OCI-LY3 (cell line): Measurements from ENCODE around the gene HSPA12A.

Experiments
- H2AFZ ChIP-seq: fragments of 200-600, 300-600 bp; shearing (Covaris generic); 2 replicates; pipeline ENCODE4 v1.6.0; 2014; ENCODE audit warnings: antibody characterized with exemption, low read depth, low read length
- H3K27ac ChIP-seq: fragments of 200-600, 300-600 bp; sonication (generic); 2 replicates; pipeline ENCODE4 v1.5.1; 2014; ENCODE audit warnings: mild to moderate bottlenecking, low read length, moderate library complexity, mixed read lengths
- H3K27me3 ChIP-seq: fragments of 200-600, 300-600 bp; sonication (generic); 2 replicates; pipeline ENCODE4 v1.6.1; 2014; ENCODE audit warnings: low read depth, low read length, mixed read lengths
- H3K36me3 ChIP-seq: fragments of 200-600, 300-600 bp; sonication (generic); replicated peaks from 2 replicates; pipeline ENCODE3; 2014; ENCODE audit warnings: low read depth, low read length, mixed read lengths
- H3K4me1 ChIP-seq: fragments of 300-600, 200-600 bp; sonication (generic); 2 replicates; pipeline ENCODE4 v1.6.1; 2014; ENCODE audit warnings: low read length, mixed read lengths
- H3K4me2 ChIP-seq: fragments of 200-600, 300-600 bp; sonication (generic); 2 replicates; pipeline ENCODE4 v1.6.1; 2014; ENCODE audit warnings: low read length, mixed read lengths
- H3K4me3 ChIP-seq: fragments of 300-600, 200-600 bp; sonication (generic); 2 replicates; pipeline ENCODE4 v1.5.1; 2014; ENCODE audit warnings: antibody characterized with exemption, mild to moderate bottlenecking, low read length, moderate library complexity
- H3K79me2 ChIP-seq: fragments of 300-600, 200-600 bp; shearing (Covaris generic); 2 replicates; pipeline ENCODE4 v1.6.1; 2014; ENCODE audit warnings: mild to moderate bottlenecking, low read length, mixed read lengths
- H3K9ac ChIP-seq: fragments of 300-600, 200-600 bp; shearing (Covaris generic); 2 replicates; pipeline ENCODE4 v1.6.0; 2014; ENCODE audit warnings: mild to moderate bottlenecking, low read length, moderate library complexity
- H3K9me3 ChIP-seq: fragments of 200-600, 300-600 bp; shearing (Covaris generic); 2 replicates; pipeline ENCODE4 v1.6.1; 2014; ENCODE audit warnings: low read length, mixed read lengths; ENCODE audit not compliant: insufficient read depth
- H4K20me1 ChIP-seq: fragments of 200-600, 300-600 bp; sonication (generic); 2 replicates; pipeline ENCODE4 v1.6.1; 2016; ENCODE audit warnings: low read length, mixed read lengths; ENCODE audit not compliant: insufficient read depth
- CTCF ChIP-seq: fragments of 200-600, 300-600 bp; sonication (generic); IDR thresholded peaks from 2 replicates; pipeline ENCODE4 v1.5.1; 2014; ENCODE audit warnings: antibody characterized with exemption, low read length, low read depth
- EZH2phosphoT487 ChIP-seq: fragments of 200-600 bp; shearing (Covaris generic); IDR thresholded peaks from 2 replicates; pipeline ENCODE4 v1.6.1; 2018; ENCODE audit warnings: antibody characterized with exemption, mixed run types, low read depth

The HSPA12A gene

DNA sequence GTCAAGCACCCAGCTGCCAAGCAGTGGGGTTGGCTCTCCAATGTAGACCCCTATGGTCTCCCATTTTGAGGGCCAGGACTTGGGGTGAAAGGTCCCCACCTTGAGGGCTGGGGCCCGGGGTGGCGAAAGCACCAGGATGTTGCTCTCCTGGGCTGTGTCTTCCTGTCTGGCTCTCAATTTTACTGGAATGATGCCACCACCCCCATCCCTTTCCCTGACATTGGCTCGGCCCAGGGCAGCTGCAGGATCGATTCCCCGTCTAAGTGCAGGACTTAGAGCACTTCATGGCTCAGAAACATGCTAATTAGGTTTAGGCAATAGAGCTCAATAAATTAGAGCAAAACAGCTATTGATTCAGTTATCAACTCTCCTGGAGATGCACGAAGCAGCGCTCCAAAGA lies 27.0 kb upstream of the HSPA12A start:
- no peaks in the 10 kb centered on the region for H3K36me3 ChIP-seq
- H3K4me1 ChIP-seq, result no peaks in the 10 kb centered on the region
- no peak overlapping the region for H3K4me3 ChIP-seq
- no peaks in the 10 kb centered on the region for H3K79me2 ChIP-seq
- H4K20me1 ChIP-seq, result no peaks in the 10 kb centered on the region
- H3K9me3 ChIP-seq, result no peaks in the 10 kb centered on the region
- TF ChIP-seq EZH2phosphoT487 (no peak), CTCF (no peak)
- no peak overlapping the region for H3K9ac ChIP-seq
- no peak overlapping the region for H3K4me2 ChIP-seq
- H3K27me3 ChIP-seq, result no peaks in the 10 kb centered on the region
- H2AFZ ChIP-seq, result no peak overlapping the region
- H3K27ac ChIP-seq, result no peak overlapping the region

- H3K27me3 ChIP-seq, result no peaks in the 10 kb centered on the region
- no peak overlapping the region for H3K4me3 ChIP-seq
- no peak overlapping the region for H3K4me2 ChIP-seq
- H2AFZ ChIP-seq, result no peak overlapping the region
- H3K79me2 ChIP-seq, result no peaks in the 10 kb centered on the region
- TF ChIP-seq EZH2phosphoT487 (no peak), CTCF (no peak)
- H3K9ac ChIP-seq, result no peak overlapping the region
- H3K27ac ChIP-seq, result no peak overlapping the region
- H3K36me3 ChIP-seq, result no peaks in the 10 kb centered on the region
- no peaks in the 10 kb centered on the region for H4K20me1 ChIP-seq
- H3K4me1 ChIP-seq, result no peaks in the 10 kb centered on the region
- H3K9me3 ChIP-seq, result no peaks in the 10 kb centered on the region
Observed at GRCh38 chr10:116768786-116769185, 26.4 kb upstream of the HSPA12A start.

GRCh38 chr10:116766837-116767634 lies 24.7 kb upstream of the HSPA12A start:
- no peaks in the 10 kb centered on the region for H4K20me1 ChIP-seq
- no peaks in the 10 kb centered on the region for H3K4me1 ChIP-seq
- no peaks in the 10 kb centered on the region for H3K27me3 ChIP-seq
- no peaks in the 10 kb centered on the region for H3K36me3 ChIP-seq
- no peak overlapping the region for H3K4me2 ChIP-seq
- TF ChIP-seq CTCF, result no peak
- no peak for TF ChIP-seq EZH2phosphoT487
- H2AFZ ChIP-seq, result no peak overlapping the region
- H3K4me3 ChIP-seq, result no peak overlapping the region
- H3K9me3 ChIP-seq, result no peaks in the 10 kb centered on the region
- no peak overlapping the region for H3K9ac ChIP-seq
- H3K79me2 ChIP-seq, result no peaks in the 10 kb centered on the region
- H3K27ac ChIP-seq, result no peak overlapping the region

GRCh38 chr10:116766241-116766827 lies 24.0 kb upstream of the HSPA12A start:
- no peaks in the 10 kb centered on the region for H3K9me3 ChIP-seq
- no peak overlapping the region for H3K9ac ChIP-seq
- H3K27ac ChIP-seq, result no peak overlapping the region
- TF ChIP-seq EZH2phosphoT487 (no peak), CTCF (no peak)
- no peaks in the 10 kb centered on the region for H4K20me1 ChIP-seq
- no peak overlapping the region for H3K4me2 ChIP-seq
- H3K27me3 ChIP-seq, result no peaks in the 10 kb centered on the region
- no peaks in the 10 kb centered on the region for H3K4me1 ChIP-seq
- H3K4me3 ChIP-seq, result no peak overlapping the region
- H3K36me3 ChIP-seq, result no peaks in the 10 kb centered on the region
- no peak overlapping the region for H2AFZ ChIP-seq
- no peaks in the 10 kb centered on the region for H3K79me2 ChIP-seq
